Prostate gland (tissue), 2 donors: ENCODE data around the gene DHX32. TPM values are rescaled to one million over a fixed set of nuclear protein-coding genes. Genes with fewer than 3 reads are reported as not detected.

Experiments used
- DNase-seq: peaks from one replicate; pipeline ENCODE4 v3.0.0-alpha.2; 2019; ENCODE audit warnings: low spot score
- H3K27ac ChIP-seq, 2 donors: fragments of 200-600 bp; sonication (generic); 2 replicates each; pipeline ENCODE4 v1.5.1; 2017 to 2019
- H3K27me3 ChIP-seq: fragments of 200-600 bp; sonication (generic); replicated peaks from 2 replicates; pipeline ENCODE4 v1.5.1; 2019; ENCODE audit not compliant: insufficient read depth
- H3K36me3 ChIP-seq, 2 donors: fragments of 200-600 bp; sonication (generic); 1 replicate in 1 of 2; 2 replicates in 1 of 2; pipeline versions ENCODE4 v1.5.1 to v1.8.1; 2017 to 2019
- H3K4me1 ChIP-seq: fragments of 200-600 bp; sonication (generic); replicated peaks from 2 replicates; pipeline ENCODE4 v1.5.1; 2019
- H3K4me3 ChIP-seq, 2 donors: fragments of 200-600 bp; sonication (generic); 2 replicates each; pipeline ENCODE4 v1.5.1; 2017 to 2019
- H3K9me3 ChIP-seq: fragments of 200-600 bp; sonication (generic); 2 replicates; pipeline ENCODE4 v1.5.1; 2017
- CTCF ChIP-seq, 4 experiments: fragments of 200-600 bp in 2 of 4; fragments of 450-650 bp in 2 of 4; sonication (generic) in 2 of 4; IDR thresholded peaks; 1 replicate in 3 of 4; 2 replicates in 1 of 4; pipeline ENCODE4 v1.5.1; 2016 to 2019; ENCODE audit warnings: antibody characterized with exemption in 4 of 4, mild to moderate bottlenecking in 2 of 4, moderate library complexity in 2 of 4
- POLR2A ChIP-seq: fragments of 450-650 bp; IDR thresholded peaks from one replicate; pipeline ENCODE4 v1.6.1; 2016; ENCODE audit warnings: antibody characterized with exemption, mild to moderate bottlenecking
- POLR2AphosphoS5 ChIP-seq: sonication (generic); formaldehyde crosslinking; IDR thresholded peaks from one replicate; pipeline ENCODE4 v1.6.1; 2017; ENCODE audit warnings: antibody characterized with exemption
- WGBS: methylation state at CpG from one replicate; pipeline ENCODE4 v1.1.5; 2018; 5-methylcytosine and 5-hydroxymethylcytosine counted together
- intact Hi-C: fragments of 100-400 bp; cut with DNase I; formaldehyde crosslinking; loops from one replicate; pipeline ENCODE4 v1.14.2; 2022
- total RNA-seq, 2 donors: library from RNA; depleted of rRNA; stranded (reverse); fragments of >200 nt; gene quantifications; one replicate each; pipeline ENCODE4 v1.1.0, GENCODE V29; 2016

Gene DHX32
- total RNA-seq, 2 donors from 2014 or later: 39.3 to 53.5 TPM

- Histone ChIP-seq H3K4me1 (no peaks in the 10 kb centered on the region), H3K9me3 (no peaks in the 10 kb centered on the region), H3K27ac (no peak overlapping the region), H3K4me3 (no peak overlapping the region), H3K27me3 (no peaks in the 10 kb centered on the region), H3K36me3 (peaks cover 0 to 8% of the 10 kb centered on the region in 2 donors)
- 89% methylated on average over 8 of the region's 8 CpGs for WGBS
- intact Hi-C loops: no loop called here
- TF ChIP-seq CTCF (IDR thresholded peaks at IDR 0.05) (no peak), POLR2AphosphoS5 (no peak), POLR2A (no peak)
- DNase-seq: no peak
Observed at GRCh38 chr10:125797424-125797823, 83.7 kb downstream of the DHX32 start.

GRCh38 chr10:125795637-125796190 is 85.4 kb downstream of the DHX32 start:
- no peak overlapping the region for H3K4me3 ChIP-seq
- DNase-seq: no peak
- 69% methylated on average over 8 of the region's 8 CpGs for WGBS
- TF ChIP-seq POLR2AphosphoS5: no peak
- no peak for TF ChIP-seq CTCF (IDR thresholded peaks at IDR 0.05)
- no peak for TF ChIP-seq POLR2A
- H3K36me3 ChIP-seq: peaks cover 0 to 8% of the 10 kb centered on the region in 2 donors
- intact Hi-C loops: no loop called here
- H3K27ac ChIP-seq: no peak overlapping the region
- no peaks in the 10 kb centered on the region for H3K4me1 ChIP-seq
- H3K27me3 ChIP-seq: no peaks in the 10 kb centered on the region
- H3K9me3 ChIP-seq: no peaks in the 10 kb centered on the region

- TF ChIP-seq POLR2AphosphoS5 (no peak), POLR2A (no peak), CTCF (IDR thresholded peaks at IDR 0.05) (no peak)
- Histone ChIP-seq H3K27me3 (no peaks in the 10 kb centered on the region), H3K4me1 (no peaks in the 10 kb centered on the region), H3K36me3 (peaks cover 0 to 8% of the 10 kb centered on the region in 2 donors), H3K4me3 (no peak overlapping the region), H3K9me3 (no peaks in the 10 kb centered on the region), H3K27ac (no peak overlapping the region)
- intact Hi-C loops: no loop called here
- no peak for DNase-seq
- 81% methylated on average over 2 of the region's 2 CpGs for WGBS
Observed at GRCh38 chr10:125795128-125795527, 86.0 kb downstream of the DHX32 start.

- TF ChIP-seq CTCF (IDR thresholded peaks at IDR 0.05): no peak
Observed at GRCh38 chr10:125792342-125793300, 88.5 kb downstream of the DHX32 start.

More at GRCh38 chr10:125792342-125793300, 88.5 kb downstream of the DHX32 start:
- Histone ChIP-seq H3K9me3 (no peaks in the 10 kb centered on the region), H3K36me3 (peaks cover 0 to 8% of the 10 kb centered on the region in 2 donors), H3K27ac (no peak overlapping the region), H3K4me1 (no peaks in the 10 kb centered on the region), H3K4me3 (no peak overlapping the region), H3K27me3 (no peaks in the 10 kb centered on the region)
- no peak for DNase-seq
- intact Hi-C loops: no loop called here
- WGBS: 86% methylated on average over 14 of the region's 14 CpGs
